Measurements from ENCODE around the gene BIRC2. TPM values are rescaled to one million over a fixed set of nuclear protein-coding genes. Genes with fewer than 3 reads are reported as not detected.

The BIRC2 gene
- total and polyA plus RNA-seq, 9 of the 15 experiments (the other 6 are each of a cell fraction or from before 2014, with no cell fraction given) = 14.3 to 45.9 (median 20.7) TPM

DNA sequence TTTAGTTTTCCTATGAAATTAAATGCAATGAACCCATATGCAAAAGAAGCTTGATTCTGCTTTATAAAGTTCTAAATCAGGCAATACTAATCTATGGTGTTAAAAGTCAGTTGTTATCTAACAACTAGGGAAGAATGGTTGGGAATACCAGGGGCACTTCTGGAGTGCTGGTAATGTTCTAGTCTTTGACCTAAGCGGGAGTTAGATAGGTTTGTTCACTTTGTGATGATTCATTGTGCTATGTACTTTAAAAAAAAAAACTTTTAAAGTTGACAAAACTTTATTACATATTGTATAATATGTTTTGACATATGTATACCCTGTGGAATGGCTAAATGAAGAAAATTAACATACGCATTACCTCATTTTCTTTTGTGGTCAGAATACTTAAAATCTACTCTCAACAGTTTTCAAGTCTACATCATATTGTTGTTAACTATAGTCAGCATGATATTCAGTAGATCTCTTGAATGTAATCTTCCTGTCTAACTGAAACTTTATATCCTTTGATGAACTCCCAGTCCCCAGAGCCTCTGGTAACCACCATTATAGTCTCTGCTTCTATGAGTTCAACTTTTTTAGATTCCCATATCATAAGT is 39.2 kb downstream of the BIRC2 start (continued):
- TF ChIP-seq, protein P1, sequence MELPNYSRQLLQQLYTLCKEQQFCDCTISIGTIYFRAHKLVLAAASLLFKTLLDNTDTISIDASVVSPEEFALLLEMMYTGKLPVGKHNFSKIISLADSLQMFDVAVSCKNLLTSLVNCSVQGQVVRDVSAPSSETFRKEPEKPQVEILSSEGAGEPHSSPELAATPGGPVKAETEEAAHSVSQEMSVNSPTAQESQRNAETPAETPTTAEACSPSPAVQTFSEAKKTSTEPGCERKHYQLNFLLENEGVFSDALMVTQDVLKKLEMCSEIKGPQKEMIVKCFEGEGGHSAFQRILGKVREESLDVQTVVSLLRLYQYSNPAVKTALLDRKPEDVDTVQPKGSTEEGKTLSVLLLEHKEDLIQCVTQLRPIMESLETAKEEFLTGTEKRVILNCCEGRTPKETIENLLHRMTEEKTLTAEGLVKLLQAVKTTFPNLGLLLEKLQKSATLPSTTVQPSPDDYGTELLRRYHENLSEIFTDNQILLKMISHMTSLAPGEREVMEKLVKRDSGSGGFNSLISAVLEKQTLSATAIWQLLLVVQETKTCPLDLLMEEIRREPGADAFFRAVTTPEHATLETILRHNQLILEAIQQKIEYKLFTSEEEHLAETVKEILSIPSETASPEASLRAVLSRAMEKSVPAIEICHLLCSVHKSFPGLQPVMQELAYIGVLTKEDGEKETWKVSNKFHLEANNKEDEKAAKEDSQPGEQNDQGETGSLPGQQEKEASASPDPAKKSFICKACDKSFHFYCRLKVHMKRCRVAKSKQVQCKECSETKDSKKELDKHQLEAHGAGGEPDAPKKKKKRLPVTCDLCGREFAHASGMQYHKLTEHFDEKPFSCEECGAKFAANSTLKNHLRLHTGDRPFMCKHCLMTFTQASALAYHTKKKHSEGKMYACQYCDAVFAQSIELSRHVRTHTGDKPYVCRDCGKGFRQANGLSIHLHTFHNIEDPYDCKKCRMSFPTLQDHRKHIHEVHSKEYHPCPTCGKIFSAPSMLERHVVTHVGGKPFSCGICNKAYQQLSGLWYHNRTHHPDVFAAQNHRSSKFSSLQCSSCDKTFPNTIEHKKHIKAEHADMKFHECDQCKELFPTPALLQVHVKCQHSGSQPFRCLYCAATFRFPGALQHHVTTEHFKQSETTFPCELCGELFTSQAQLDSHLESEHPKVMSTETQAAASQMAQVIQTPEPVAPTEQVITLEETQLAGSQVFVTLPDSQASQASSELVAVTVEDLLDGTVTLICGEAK (IDR thresholded peaks at IDR 0.05) = peak; percentile 78
- TF ChIP-seq, protein P1 (CRISPR knock-in tag; IDR thresholded peaks at IDR 0.05) = peak; percentile 45; the same call in 1 of the 2 replicates
- peak; percentile 48; the same call in 1 of the 2 replicates for TF ChIP-seq POLR2H (tag; IDR thresholded peaks at IDR 0.05; ENCODE audit: low read depth)
- TF ChIP-seq NFE2 (IDR thresholded peaks at IDR 0.05; ENCODE audit: low read depth) = peak; percentile 14; the same call in 1 of the 2 replicates
- TF ChIP-seq ZNF384 (IDR thresholded peaks at IDR 0.05; ENCODE audit: low read depth, low read length) = peak; percentile 37; the same call in 1 of the 2 replicates
- peak; percentile 31; the same call in 1 of the 2 replicates for TF ChIP-seq HMBOX1 (IDR thresholded peaks at IDR 0.05)

Data from K562 (cell line).